Neuron (in vitro differentiated cells): ENCODE measurements around the gene FLVCR1.
"Not testable (repeated sequence)": the region's sequence is repeated elsewhere in the genome, so short reads cannot be mapped to it uniquely, and the experiment has no call there.

ENCODE experiments used
- H2AFZ ChIP-seq: one replicate; pipeline ENCODE4 v1.6.1; 2013; ENCODE audit warnings: low read depth, mild to moderate bottlenecking, inconsistent platforms, low read length, moderate library complexity
- H3K27me3 ChIP-seq: one replicate; pipeline ENCODE4 v1.6.1; 2013; ENCODE audit warnings: low read length; ENCODE audit not compliant: insufficient read depth
- H3K36me3 ChIP-seq: one replicate; pipeline ENCODE4 v1.6.1; 2013; ENCODE audit warnings: low read length; ENCODE audit not compliant: insufficient read depth
- H3K4me1 ChIP-seq: one replicate; pipeline ENCODE4 v1.6.1; 2013; ENCODE audit warnings: low read length; ENCODE audit not compliant: insufficient read depth
- H3K4me3 ChIP-seq: 2 replicates; pipeline ENCODE4 v1.5.1; 2013; ENCODE audit warnings: mild to moderate bottlenecking, low read length, moderate library complexity
- H3K9me3 ChIP-seq: one replicate; pipeline ENCODE4 v1.6.1; 2013; ENCODE audit warnings: low read length

The FLVCR1 gene

DNA sequence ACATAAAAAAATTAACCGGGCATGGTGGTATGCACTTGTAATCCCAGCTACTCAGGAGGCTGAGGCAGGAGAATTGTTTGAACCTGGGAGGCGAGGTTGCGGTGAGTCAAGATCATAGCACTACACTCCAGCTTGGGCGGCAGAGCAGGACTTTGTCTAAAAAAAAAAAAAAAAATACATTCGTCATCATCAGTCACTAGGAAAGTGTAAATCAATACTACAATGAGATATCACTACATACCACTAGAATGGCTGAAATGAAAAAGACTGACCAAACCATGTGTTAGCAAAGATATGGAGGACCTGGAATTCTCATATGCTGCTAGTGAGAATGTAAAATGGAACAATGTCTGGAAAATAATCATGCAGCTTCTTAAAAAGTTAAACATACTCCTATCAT, 19.9 kb upstream of the FLVCR1 start:
- no peaks in the 10 kb centered on the region for H3K4me1 ChIP-seq
- H2AFZ ChIP-seq: no peak overlapping the region
- no peaks in the 10 kb centered on the region for H3K9me3 ChIP-seq
- H3K27me3 ChIP-seq: no peaks in the 10 kb centered on the region
- no peaks in the 10 kb centered on the region for H3K36me3 ChIP-seq
- H3K4me3 ChIP-seq: no peak overlapping the region

- H3K4me1 ChIP-seq, H3K27me3 ChIP-seq, H2AFZ ChIP-seq, H3K4me3 ChIP-seq, H3K9me3 ChIP-seq, H3K36me3 ChIP-seq: not testable (repeated sequence)
Observed at GRCh38 chr1:212844521-212844920, 13.6 kb upstream of the FLVCR1 start.

DNA sequence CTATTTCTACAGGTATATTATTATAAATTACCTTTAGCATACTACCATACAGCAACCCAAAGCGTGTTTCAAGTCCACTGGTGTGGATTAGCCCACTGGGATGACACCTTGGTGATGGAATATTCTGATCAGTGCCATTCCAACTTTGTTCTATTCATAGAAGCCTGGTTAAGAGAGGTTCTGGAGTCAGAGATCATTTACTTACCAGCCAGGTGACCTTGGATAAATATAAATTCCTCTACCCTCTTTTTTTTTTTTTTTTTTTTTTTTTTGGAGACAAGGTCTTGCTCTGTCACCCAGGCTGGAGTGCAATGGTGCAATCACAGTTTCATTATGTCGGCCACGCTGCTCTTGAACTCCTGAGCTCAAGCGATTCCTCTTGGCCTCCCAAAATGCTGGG, 10.5 kb upstream of the FLVCR1 start, which contains the start of gene SPATA45:
SPATA45 (minus strand) TSS at position 101 of the 400 bp plus-strand sequence. CDS start 11,500 bp downstream, outside the sequence.
- no peaks in the 10 kb centered on the region for H3K36me3 ChIP-seq
- peaks cover 1% of the 10 kb centered on the region for H3K9me3 ChIP-seq
- no peaks in the 10 kb centered on the region for H3K4me1 ChIP-seq
- no peaks in the 10 kb centered on the region for H3K27me3 ChIP-seq
- H3K4me3 ChIP-seq: no peak within 1 kb of the TSS
- H2AFZ ChIP-seq: no peak within 1 kb of the TSS

GRCh38 chr1:212852105-212852688, 5.9 kb upstream of the FLVCR1 start:
- Histone ChIP-seq H3K27me3 (no peaks in the 10 kb centered on the region), H3K36me3 (no peaks in the 10 kb centered on the region), H3K4me1 (peaks cover 7% of the 10 kb centered on the region), H3K4me3 (no peak overlapping the region), H2AFZ (no peak overlapping the region), H3K9me3 (peaks cover 5% of the 10 kb centered on the region)

- Histone ChIP-seq H3K36me3 (no peaks in the 10 kb centered on the region), H3K4me3 (no peak overlapping the region), H3K4me1 (peaks cover 7% of the 10 kb centered on the region), H2AFZ (no peak overlapping the region), H3K9me3 (peaks cover 5% of the 10 kb centered on the region), H3K27me3 (no peaks in the 10 kb centered on the region)
Observed at GRCh38 chr1:212853658-212854057, 4.4 kb upstream of the FLVCR1 start.

- Histone ChIP-seq H3K4me3 (peak overlapping the region; percentile 90), H3K27me3 (no peaks in the 10 kb centered on the region), H3K9me3 (peaks cover 5% of the 10 kb centered on the region), H3K36me3 (peaks cover 5% of the 10 kb centered on the region), H3K4me1 (peaks cover 20% of the 10 kb centered on the region), H2AFZ (no peak overlapping the region)
Observed at GRCh38 chr1:212856755-212857154, 1.3 kb upstream of the FLVCR1 start.

DNA sequence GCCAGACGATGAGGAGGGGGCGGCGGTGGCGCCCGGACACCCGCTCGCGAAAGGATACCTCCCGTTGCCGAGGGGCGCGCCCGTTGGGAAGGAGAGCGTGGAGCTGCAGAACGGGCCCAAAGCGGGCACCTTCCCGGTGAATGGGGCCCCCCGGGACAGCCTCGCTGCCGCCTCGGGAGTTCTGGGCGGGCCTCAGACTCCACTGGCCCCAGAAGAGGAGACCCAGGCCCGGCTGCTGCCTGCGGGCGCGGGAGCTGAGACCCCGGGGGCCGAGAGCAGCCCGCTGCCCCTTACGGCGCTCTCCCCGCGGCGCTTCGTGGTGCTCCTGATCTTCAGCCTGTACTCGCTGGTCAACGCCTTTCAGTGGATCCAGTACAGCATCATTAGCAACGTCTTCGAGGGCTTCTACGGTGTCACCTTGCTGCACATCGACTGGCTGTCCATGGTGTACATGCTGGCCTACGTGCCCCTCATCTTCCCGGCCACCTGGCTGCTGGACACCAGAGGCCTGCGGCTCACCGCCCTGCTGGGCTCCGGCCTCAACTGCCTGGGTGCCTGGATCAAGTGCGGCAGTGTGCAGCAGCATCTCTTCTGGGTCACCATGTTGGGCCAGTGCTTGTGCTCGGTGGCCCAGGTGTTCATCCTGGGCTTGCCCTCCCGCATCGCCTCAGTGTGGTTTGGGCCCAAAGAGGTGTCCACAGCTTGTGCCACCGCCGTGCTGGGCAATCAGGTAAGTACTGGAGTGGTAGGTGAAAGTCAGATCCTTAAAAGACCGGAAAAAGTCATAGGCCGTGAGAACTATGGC, 588 bp downstream of the FLVCR1 start:
- peak overlapping the region; percentile 81 for H2AFZ ChIP-seq
- peaks cover 15% of the 10 kb centered on the region for H3K36me3 ChIP-seq
- peak overlapping the region; percentile 90 for H3K4me3 ChIP-seq
- peaks cover 6% of the 10 kb centered on the region for H3K9me3 ChIP-seq
- H3K27me3 ChIP-seq: no peaks in the 10 kb centered on the region
- peaks cover 20% of the 10 kb centered on the region for H3K4me1 ChIP-seq

DNA sequence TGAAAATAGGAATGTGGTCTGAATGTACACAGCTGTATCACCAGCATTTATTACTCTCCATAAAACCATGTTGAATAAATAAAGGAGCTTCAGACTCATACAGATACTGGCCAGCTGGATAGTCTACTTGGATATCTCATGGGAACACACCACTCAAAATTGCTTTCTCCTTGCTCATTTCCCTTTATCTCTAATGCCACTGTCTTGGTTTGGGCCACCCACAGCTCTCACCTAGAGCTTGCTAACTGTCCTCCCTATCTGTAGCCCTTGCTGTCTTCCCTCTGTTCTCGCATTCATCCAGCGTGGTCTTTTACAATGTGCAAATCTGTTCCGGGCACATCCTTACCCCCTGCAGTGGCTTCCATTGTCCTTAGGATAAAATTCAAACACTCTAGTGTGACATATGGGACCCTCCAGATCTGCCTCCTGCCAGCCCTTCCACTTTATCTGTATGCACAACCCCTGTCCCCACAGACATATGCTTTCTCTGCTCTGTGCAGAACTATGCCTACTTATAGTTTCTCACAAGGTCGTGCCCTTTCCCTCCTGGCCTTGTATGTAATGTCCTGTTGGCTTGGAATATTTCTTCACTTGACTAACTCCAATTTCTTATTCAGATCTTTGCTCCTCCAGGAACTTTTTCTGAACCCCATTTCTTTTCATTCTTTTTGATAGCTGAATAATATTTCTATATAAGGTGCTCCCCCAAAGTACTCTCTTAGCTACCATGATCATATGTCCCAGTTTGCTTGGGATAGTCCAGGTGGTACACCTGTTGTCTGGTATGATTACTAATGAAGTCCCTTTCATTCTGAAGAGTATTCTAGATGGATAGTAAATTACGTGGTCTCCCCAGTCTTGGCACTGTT, 2.9 kb downstream of the FLVCR1 start:
- peaks cover 29% of the 10 kb centered on the region for H3K36me3 ChIP-seq
- H3K27me3 ChIP-seq: no peaks in the 10 kb centered on the region
- no peak overlapping the region for H2AFZ ChIP-seq
- H3K4me1 ChIP-seq: peaks cover 20% of the 10 kb centered on the region
- H3K4me3 ChIP-seq: peak overlapping the region; percentile 90
- H3K9me3 ChIP-seq: peaks cover 3% of the 10 kb centered on the region

GRCh38 chr1:212862111-212862690, 4.1 kb downstream of the FLVCR1 start:
- H3K27me3 ChIP-seq: no peaks in the 10 kb centered on the region
- peaks cover 14% of the 10 kb centered on the region for H3K4me1 ChIP-seq
- H3K9me3 ChIP-seq: peaks cover 3% of the 10 kb centered on the region
- H3K36me3 ChIP-seq: peaks cover 37% of the 10 kb centered on the region
- H3K4me3 ChIP-seq: no peak overlapping the region
- H2AFZ ChIP-seq: no peak overlapping the region

DNA sequence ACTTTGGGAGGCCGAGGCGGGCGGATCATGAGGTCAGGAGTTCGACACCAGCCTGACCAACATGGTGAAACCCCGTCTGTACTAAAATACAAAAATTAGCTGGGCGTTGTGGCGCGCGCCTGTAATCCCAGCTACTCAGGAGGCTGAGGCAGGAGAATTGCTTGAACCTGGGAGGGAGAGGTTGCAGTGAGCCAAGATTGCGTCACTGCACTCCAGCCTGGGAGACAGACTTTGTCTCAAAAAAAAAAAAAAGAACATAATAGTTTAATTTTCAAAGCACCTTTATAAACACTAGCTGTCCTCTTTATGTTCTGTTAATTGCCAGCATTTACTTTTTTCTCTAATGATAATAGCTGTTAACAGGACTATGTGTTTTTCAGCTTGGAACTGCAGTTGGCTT, 5.3 kb downstream of the FLVCR1 start:
- not testable (repeated sequence) for H3K27me3 ChIP-seq, H2AFZ ChIP-seq, H3K4me3 ChIP-seq, H3K9me3 ChIP-seq
- H3K36me3 ChIP-seq: peaks cover 43% of the 10 kb centered on the region
- peaks cover 14% of the 10 kb centered on the region for H3K4me1 ChIP-seq

DNA sequence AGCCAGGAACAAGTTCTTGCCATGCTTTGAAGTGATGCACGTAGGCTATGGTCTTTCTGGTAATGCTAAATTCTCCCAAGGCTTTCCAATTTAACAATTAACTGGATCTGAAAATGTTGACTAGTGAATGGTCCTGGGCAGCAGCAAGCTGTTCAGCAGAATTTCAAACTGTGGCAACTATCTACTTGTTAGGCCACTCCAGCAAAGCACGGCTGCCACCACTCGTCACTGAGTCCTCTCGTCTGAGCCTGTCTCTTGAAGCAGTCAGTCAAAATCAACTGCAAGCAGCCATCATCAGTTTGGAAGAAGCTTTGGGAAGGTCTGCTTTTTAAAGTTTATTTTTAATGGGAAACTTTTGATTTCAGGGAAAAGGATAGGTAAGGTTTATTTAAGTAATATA, 6.1 kb downstream of the FLVCR1 start:
- H3K36me3 ChIP-seq: peaks cover 51% of the 10 kb centered on the region
- no peak overlapping the region for H2AFZ ChIP-seq
- H3K9me3 ChIP-seq: peaks cover 3% of the 10 kb centered on the region
- H3K27me3 ChIP-seq: no peaks in the 10 kb centered on the region
- no peak overlapping the region for H3K4me3 ChIP-seq
- peaks cover 14% of the 10 kb centered on the region for H3K4me1 ChIP-seq

DNA sequence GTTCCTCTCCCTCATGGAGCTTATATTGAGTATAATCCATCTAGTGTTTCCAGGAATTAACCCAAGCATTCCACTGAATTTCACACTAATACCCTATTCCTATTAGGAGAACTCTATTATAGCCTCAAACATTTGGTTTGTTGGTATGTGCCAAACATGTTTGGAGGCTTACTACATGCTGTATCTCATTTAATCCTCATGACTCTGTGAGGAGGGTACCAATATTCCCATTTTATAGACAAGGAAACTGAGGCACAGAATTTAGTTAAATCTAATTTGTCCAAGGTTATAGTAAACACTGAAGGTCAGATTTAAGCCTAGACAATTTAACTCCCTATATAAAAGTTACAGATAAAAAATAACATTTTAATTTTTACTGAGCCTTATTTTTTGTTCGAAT, 9.1 kb downstream of the FLVCR1 start:
- H3K27me3 ChIP-seq: no peaks in the 10 kb centered on the region
- peaks cover 2% of the 10 kb centered on the region for H3K9me3 ChIP-seq
- H2AFZ ChIP-seq: no peak overlapping the region
- H3K4me3 ChIP-seq: no peak overlapping the region
- H3K4me1 ChIP-seq: no peaks in the 10 kb centered on the region
- peaks cover 67% of the 10 kb centered on the region for H3K36me3 ChIP-seq

- Histone ChIP-seq H3K9me3 (peaks cover 2% of the 10 kb centered on the region), H3K4me1 (no peaks in the 10 kb centered on the region), H3K27me3 (no peaks in the 10 kb centered on the region), H3K36me3 (peaks cover 72% of the 10 kb centered on the region), H2AFZ (no peak overlapping the region), H3K4me3 (no peak overlapping the region)
Observed at GRCh38 chr1:212871976-212872375, 13.9 kb downstream of the FLVCR1 start.
